Stimulated activated CD4-positive, alpha-beta T cell treated with anti-CD3 and anti-CD28 coated beads, Interleukin-2, amount 100 ng/mL, for 48 hours (primary cell): ENCODE results near the gene RPP30.
"Not testable (repeated sequence)": the region's sequence is repeated elsewhere in the genome, so short reads cannot be mapped to it uniquely, and the experiment has no call there.

ENCODE experiments used
- DNase-seq, 2 donors: peaks; one replicate each; pipeline ENCODE4 v3.0.0-alpha.2; 2020

The RPP30 gene

GRCh38 chr10:90917968-90918318 is 46.2 kb downstream of the RPP30 start:
- no peak for DNase-seq

- no peak for DNase-seq
Observed at GRCh38 chr10:90919683-90920574, 48.2 kb downstream of the RPP30 start.

GRCh38 chr10:90920986-90921666 is 49.4 kb downstream of the RPP30 start, which contains the start of gene ANKRD1:
TSS of gene ANKRD1 (minus strand) at chr10:90921087. CDS start at chr10:90921027, 60 bp downstream.
- no peak for DNase-seq

- no peak for DNase-seq
Observed at GRCh38 chr10:90921906-90922305, 50.1 kb downstream of the RPP30 start.

GRCh38 chr10:90923111-90923731 is 51.4 kb downstream of the RPP30 start:
- DNase-seq, result no peak

- no peak for DNase-seq
Observed at GRCh38 chr10:90924552-90924951, 52.8 kb downstream of the RPP30 start.

GRCh38 chr10:90925079-90926029 is 53.6 kb downstream of the RPP30 start:
- no peak for DNase-seq

GRCh38 chr10:90927293-90927692 is 55.5 kb downstream of the RPP30 start:
- DNase-seq, result no peak

- DNase-seq, result no peak
Observed at GRCh38 chr10:90929179-90929578, 57.4 kb downstream of the RPP30 start.

- DNase-seq, result no peak
Observed at GRCh38 chr10:90930070-90930837, 58.5 kb downstream of the RPP30 start.

GRCh38 chr10:90930971-90931871 is 59.4 kb downstream of the RPP30 start:
- DNase-seq, result no peak

- no peak for DNase-seq
Observed at GRCh38 chr10:90935581-90936275, 64.0 kb downstream of the RPP30 start.

GRCh38 chr10:90936276-90936659 is 64.5 kb downstream of the RPP30 start:
- DNase-seq, result no peak

- no peak for DNase-seq
Observed at GRCh38 chr10:90937645-90938258, 66.0 kb downstream of the RPP30 start.

- no peak for DNase-seq
Observed at GRCh38 chr10:90939116-90939515, 67.3 kb downstream of the RPP30 start.

- no peak for DNase-seq
Observed at GRCh38 chr10:90939648-90940047, 67.9 kb downstream of the RPP30 start.

- DNase-seq, result not testable (repeated sequence)
Observed at GRCh38 chr10:90942980-90943379, 71.2 kb downstream of the RPP30 start.

- no peak for DNase-seq
Observed at GRCh38 chr10:90944749-90945148, 73.0 kb downstream of the RPP30 start.

- no peak for DNase-seq
Observed at GRCh38 chr10:90945491-90946070, 73.8 kb downstream of the RPP30 start.
